Neural cell (in vitro differentiated cells): Measurements from ENCODE around the gene KIF20B. TPM values are rescaled to one million over a fixed set of nuclear protein-coding genes. Genes with fewer than 3 reads are reported as not detected.

Experiments
- H2AFZ ChIP-seq: fragments of 200-600, 300-800 bp; sonication (generic), shearing (Covaris generic); 2 replicates; pipeline ENCODE4 v1.6.0; 2014; ENCODE audit warnings: low read depth, mild to moderate bottlenecking, antibody characterized with exemption, low read length, moderate library complexity
- H3F3A ChIP-seq: fragments of 200-600 bp; shearing (Covaris generic); 2 replicates; pipeline ENCODE4 v1.6.1; 2016; ENCODE audit warnings: mild to moderate bottlenecking, moderate library complexity, mixed read lengths, antibody characterized with exemption, low read length; ENCODE audit not compliant: insufficient read depth, poor library complexity, severe bottlenecking
- H3K27ac ChIP-seq: fragments of 200-600, 300-800 bp; sonication (generic), shearing (Covaris generic); 2 replicates; pipeline ENCODE4 v1.5.1; 2014; ENCODE audit warnings: mild to moderate bottlenecking, low read length, moderate library complexity
- H3K27me3 ChIP-seq: fragments of 300-800, 200-600 bp; sonication (generic), shearing (Covaris generic); 2 replicates; pipeline ENCODE4 v1.6.0; 2014; ENCODE audit warnings: mild to moderate bottlenecking, low read depth, low read length, moderate library complexity; ENCODE audit not compliant: insufficient read depth
- H3K36me3 ChIP-seq: fragments of 300-800, 200-600 bp; sonication (generic), shearing (Covaris generic); 2 replicates; pipeline ENCODE4 v1.5.1; 2014; ENCODE audit warnings: mild to moderate bottlenecking, antibody characterized with exemption, low read length, moderate library complexity; ENCODE audit not compliant: insufficient read depth
- H3K4me2 ChIP-seq: fragments of 300-800, 200-600 bp; sonication (generic), shearing (Covaris generic); 2 replicates; pipeline ENCODE4 v1.6.0; 2014; ENCODE audit warnings: mild to moderate bottlenecking, low read length
- H3K4me3 ChIP-seq: fragments of 300-800, 200-600 bp; sonication (generic), shearing (Covaris generic); 2 replicates; pipeline ENCODE4 v1.5.1; 2014; ENCODE audit warnings: mild to moderate bottlenecking, low read length, moderate library complexity
- H3K79me2 ChIP-seq: fragments of 200-600 bp; shearing (Covaris generic); replicated peaks from 2 replicates; pipeline ENCODE4 v1.6.0; 2014; ENCODE audit warnings: mild to moderate bottlenecking, low read length, moderate library complexity; ENCODE audit not compliant: insufficient read depth
- H3K9ac ChIP-seq: fragments of 300-800, 200-600 bp; sonication (generic), shearing (Covaris generic); 2 replicates; pipeline ENCODE4 v1.6.1; 2016; ENCODE audit warnings: mild to moderate bottlenecking, low read length, mixed read lengths
- H3K9me2 ChIP-seq: fragments of 200-600 bp; shearing (Covaris generic); 2 replicates; pipeline ENCODE4 v1.6.1; 2016; ENCODE audit warnings: mild to moderate bottlenecking, low read length, mixed read lengths; ENCODE audit not compliant: insufficient read depth
- H3K9me3 ChIP-seq: fragments of 200-600, 300-800 bp; sonication (generic), shearing (Covaris generic); 2 replicates; pipeline ENCODE4 v1.6.1; 2016; ENCODE audit warnings: mild to moderate bottlenecking, mixed run types, low read length, moderate library complexity, mixed read lengths
- H4K20me1 ChIP-seq: fragments of 200-600 bp; shearing (Covaris generic); 2 replicates; pipeline ENCODE4 v1.6.1; 2016; ENCODE audit warnings: mild to moderate bottlenecking, mixed run types; ENCODE audit not compliant: insufficient read depth
- CTCF ChIP-seq: fragments of 450-650 bp; IDR thresholded peaks from 2 replicates; pipeline ENCODE4 v1.5.1; 2014; ENCODE audit warnings: antibody characterized with exemption, mild to moderate bottlenecking, moderate library complexity; ENCODE audit not compliant: poor library complexity, severe bottlenecking
- EP300 ChIP-seq: fragments of 450-650 bp; conservative IDR thresholded peaks from 2 replicates; pipeline ENCODE4 v1.6.1; 2014; ENCODE audit warnings: antibody characterized with exemption, mild to moderate bottlenecking, moderate library complexity; ENCODE audit not compliant: poor library complexity, severe bottlenecking
- EZH2 ChIP-seq: fragments of 200-600, 300-800 bp; shearing (Covaris generic), sonication (generic); IDR thresholded peaks from 2 replicates; pipeline ENCODE4 v1.6.1; 2014; ENCODE audit warnings: antibody characterized with exemption, low read length, borderline replicate concordance, mild to moderate bottlenecking; ENCODE audit not compliant: insufficient read depth, poor library complexity, severe bottlenecking
- MXI1 ChIP-seq: fragments of 450-650 bp; conservative IDR thresholded peaks from 2 replicates; pipeline ENCODE4 v1.6.1; 2014; ENCODE audit warnings: antibody characterized with exemption, mild to moderate bottlenecking; ENCODE audit not compliant: poor library complexity, severe bottlenecking
- POLR2AphosphoS5 ChIP-seq: IDR thresholded peaks from 2 replicates; pipeline ENCODE4 v1.6.1; 2012
- RAD21 ChIP-seq: fragments of 450-650 bp; conservative IDR thresholded peaks from 2 replicates; pipeline ENCODE4 v1.6.1; 2014; ENCODE audit warnings: antibody characterized with exemption, mild to moderate bottlenecking, moderate library complexity
- REST ChIP-seq: IDR thresholded peaks from 2 replicates; pipeline ENCODE4 v1.6.1; 2012; ENCODE audit warnings: borderline replicate concordance
- SMC3 ChIP-seq: fragments of 450-650 bp; conservative IDR thresholded peaks from 2 replicates; pipeline ENCODE4 v1.6.1; 2014; ENCODE audit warnings: antibody characterized with exemption, mild to moderate bottlenecking, moderate library complexity; ENCODE audit not compliant: poor library complexity
- TAF1 ChIP-seq: IDR thresholded peaks from 2 replicates; pipeline ENCODE4 v1.6.1; 2012; ENCODE audit warnings: low read depth
- polyA plus RNA-seq: library from polyadenylated mRNA; depleted of rRNA; stranded (reverse); fragments of >200 nt; gene quantifications from 2 replicates; pipeline ENCODE4 v1.2.3, GENCODE V29; 2014

KIF20B gene
- polyA plus RNA-seq, 1 donor from 2014 or later, result 3.9 TPM

- Histone ChIP-seq H3K9me2 (no peaks in the 10 kb centered on the region), H3K27me3 (no peaks in the 10 kb centered on the region), H3K4me2 (no peak overlapping the region), H3F3A (no peaks in the 10 kb centered on the region), H3K9ac (no peak overlapping the region), H3K79me2 (no peaks in the 10 kb centered on the region), H3K9me3 (no peaks in the 10 kb centered on the region), H3K36me3 (no peaks in the 10 kb centered on the region), H3K4me3 (no peak overlapping the region), H3K27ac (no peak overlapping the region), H4K20me1 (no peaks in the 10 kb centered on the region), H2AFZ (no peak overlapping the region)
- no peak for TF ChIP-seq TAF1
Observed at GRCh38 chr10:89659143-89660131, 42.0 kb upstream of the KIF20B start.

GRCh38 chr10:89662596-89662995 lies 38.8 kb upstream of the KIF20B start:
- no peaks in the 10 kb centered on the region for H3K9me2 ChIP-seq
- H3K4me3 ChIP-seq, result no peak overlapping the region
- H3K4me2 ChIP-seq, result no peak overlapping the region
- no peaks in the 10 kb centered on the region for H4K20me1 ChIP-seq
- no peak for TF ChIP-seq SMC3
- TF ChIP-seq EZH2, result no peak
- no peak for TF ChIP-seq MXI1
- TF ChIP-seq EP300, result no peak
- TF ChIP-seq POLR2AphosphoS5, result no peak
- TF ChIP-seq CTCF, result no peak
- no peak for TF ChIP-seq TAF1
- no peak for TF ChIP-seq RAD21
- TF ChIP-seq REST, result no peak
- H3K9me3 ChIP-seq, result no peaks in the 10 kb centered on the region
- H3K79me2 ChIP-seq, result no peaks in the 10 kb centered on the region
- H3K27me3 ChIP-seq, result no peaks in the 10 kb centered on the region
- no peak overlapping the region for H2AFZ ChIP-seq
- no peak overlapping the region for H3K27ac ChIP-seq
- no peaks in the 10 kb centered on the region for H3K36me3 ChIP-seq
- H3K9ac ChIP-seq, result no peak overlapping the region
- no peaks in the 10 kb centered on the region for H3F3A ChIP-seq
